PFSK-1 (cell line): ENCODE measurements around the gene NRXN3.

Source experiments
- FOXP2 ChIP-seq: optimal IDR thresholded peaks from 2 replicates; pipeline ENCODE3; 2011; ENCODE audit warnings: borderline replicate concordance, control low read depth, inconsistent platforms; ENCODE audit not compliant: insufficient read depth; ENCODE audit errors: extremely low read length, extremely low read depth
- POLR2AphosphoS5 ChIP-seq: IDR thresholded peaks from 2 replicates; pipeline ENCODE4 v1.6.1; 2012; ENCODE audit warnings: low read depth, mild to moderate bottlenecking, control low read depth, low read length, moderate library complexity
- SIN3A ChIP-seq: IDR thresholded peaks from 2 replicates; pipeline ENCODE4 v1.6.1; 2012; ENCODE audit warnings: mild to moderate bottlenecking, low read length, moderate library complexity, borderline replicate concordance; ENCODE audit not compliant: insufficient read depth
- TAF1 ChIP-seq: IDR thresholded peaks from 2 replicates; pipeline ENCODE4 v1.6.1; 2012; ENCODE audit warnings: low read length, control low read depth, borderline replicate concordance; ENCODE audit not compliant: insufficient read depth
- TF ChIP-seq, protein P1 (sequence below), 2 experiments: IDR thresholded peaks; 2 replicates each; pipeline versions ENCODE4 v1.6.1 to v1.8.0; 2011 to 2012; ENCODE audit warnings: low read depth in 2 of 2, low read length in 2 of 2, control low read depth in 1 of 2, inconsistent platforms in 1 of 2, mild to moderate bottlenecking in 1 of 2, moderate library complexity in 1 of 2; ENCODE audit not compliant: insufficient read depth in 1 of 2

Gene NRXN3

DNA sequence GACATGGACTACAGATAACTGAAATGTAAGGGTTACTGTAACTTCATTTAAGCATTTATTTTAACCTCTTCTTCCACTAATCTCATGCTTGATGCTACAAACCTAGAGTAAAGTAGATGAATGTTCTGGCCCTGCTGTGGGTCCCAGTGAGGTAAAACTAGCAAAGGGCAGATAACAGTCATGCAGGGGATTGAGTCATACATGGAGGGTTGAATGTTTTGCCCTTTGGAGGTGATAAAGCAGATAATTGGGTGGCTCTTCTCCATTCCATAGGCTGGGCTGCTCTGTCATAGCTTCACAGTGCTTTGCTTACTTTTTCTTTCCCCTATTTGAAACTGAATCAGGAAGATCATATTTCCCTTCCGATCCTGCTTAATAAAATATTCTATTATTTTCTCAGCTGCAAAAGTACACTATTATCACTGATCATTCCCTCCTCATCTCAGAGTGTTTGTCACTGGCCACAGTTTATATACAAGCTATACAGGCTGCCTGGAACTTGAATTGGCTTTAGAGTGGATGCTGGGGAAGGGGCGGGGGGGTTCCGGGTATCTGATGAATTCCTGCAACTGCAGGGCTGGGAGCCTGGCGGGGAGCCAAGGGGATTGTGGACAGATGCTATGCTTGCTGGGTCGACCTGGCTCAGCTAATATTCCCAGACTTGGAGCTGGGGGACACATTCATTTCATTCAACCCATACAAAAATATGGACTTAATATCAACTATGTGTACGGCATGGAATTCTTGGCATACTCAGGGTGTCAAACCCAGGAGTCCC, 235.1 kb downstream of the NRXN3 start:
- TF ChIP-seq POLR2AphosphoS5: no peak
- TF ChIP-seq, protein P1, sequence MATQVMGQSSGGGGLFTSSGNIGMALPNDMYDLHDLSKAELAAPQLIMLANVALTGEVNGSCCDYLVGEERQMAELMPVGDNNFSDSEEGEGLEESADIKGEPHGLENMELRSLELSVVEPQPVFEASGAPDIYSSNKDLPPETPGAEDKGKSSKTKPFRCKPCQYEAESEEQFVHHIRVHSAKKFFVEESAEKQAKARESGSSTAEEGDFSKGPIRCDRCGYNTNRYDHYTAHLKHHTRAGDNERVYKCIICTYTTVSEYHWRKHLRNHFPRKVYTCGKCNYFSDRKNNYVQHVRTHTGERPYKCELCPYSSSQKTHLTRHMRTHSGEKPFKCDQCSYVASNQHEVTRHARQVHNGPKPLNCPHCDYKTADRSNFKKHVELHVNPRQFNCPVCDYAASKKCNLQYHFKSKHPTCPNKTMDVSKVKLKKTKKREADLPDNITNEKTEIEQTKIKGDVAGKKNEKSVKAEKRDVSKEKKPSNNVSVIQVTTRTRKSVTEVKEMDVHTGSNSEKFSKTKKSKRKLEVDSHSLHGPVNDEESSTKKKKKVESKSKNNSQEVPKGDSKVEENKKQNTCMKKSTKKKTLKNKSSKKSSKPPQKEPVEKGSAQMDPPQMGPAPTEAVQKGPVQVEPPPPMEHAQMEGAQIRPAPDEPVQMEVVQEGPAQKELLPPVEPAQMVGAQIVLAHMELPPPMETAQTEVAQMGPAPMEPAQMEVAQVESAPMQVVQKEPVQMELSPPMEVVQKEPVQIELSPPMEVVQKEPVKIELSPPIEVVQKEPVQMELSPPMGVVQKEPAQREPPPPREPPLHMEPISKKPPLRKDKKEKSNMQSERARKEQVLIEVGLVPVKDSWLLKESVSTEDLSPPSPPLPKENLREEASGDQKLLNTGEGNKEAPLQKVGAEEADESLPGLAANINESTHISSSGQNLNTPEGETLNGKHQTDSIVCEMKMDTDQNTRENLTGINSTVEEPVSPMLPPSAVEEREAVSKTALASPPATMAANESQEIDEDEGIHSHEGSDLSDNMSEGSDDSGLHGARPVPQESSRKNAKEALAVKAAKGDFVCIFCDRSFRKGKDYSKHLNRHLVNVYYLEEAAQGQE (IDR thresholded peaks at IDR 0.05; ENCODE audit: insufficient read depth in 1 of 2, low read depth in 2 of 2, low read length in 2 of 2): no peak
- TF ChIP-seq FOXP2: no peak
- TF ChIP-seq SIN3A: no peak
- no peak for TF ChIP-seq TAF1

DNA sequence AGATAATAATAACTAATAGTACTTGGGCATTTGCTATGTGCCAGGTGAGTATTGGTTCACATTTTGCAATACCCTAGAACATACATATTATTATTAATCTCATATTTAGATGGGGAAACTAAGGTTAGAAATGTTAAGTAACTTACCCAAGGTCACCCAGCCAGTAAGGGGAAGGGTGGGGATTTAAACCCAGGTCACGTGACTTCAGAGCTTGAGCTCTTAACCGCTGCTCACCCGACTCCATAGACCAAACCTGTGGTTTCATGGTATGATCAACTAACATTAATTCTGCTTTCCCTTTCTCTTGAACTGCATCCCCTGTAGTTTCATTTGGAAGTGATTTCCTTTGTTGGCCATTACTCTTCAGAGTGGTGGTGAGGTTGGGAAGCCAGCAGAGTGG, 242.3 kb downstream of the NRXN3 start:
- no peak for TF ChIP-seq SIN3A
- no peak for TF ChIP-seq FOXP2
- no peak for TF ChIP-seq TAF1
- no peak for TF ChIP-seq POLR2AphosphoS5
- TF ChIP-seq, protein P1 (IDR thresholded peaks at IDR 0.05; ENCODE audit: insufficient read depth in 1 of 2, low read depth in 2 of 2, low read length in 2 of 2): no peak

DNA sequence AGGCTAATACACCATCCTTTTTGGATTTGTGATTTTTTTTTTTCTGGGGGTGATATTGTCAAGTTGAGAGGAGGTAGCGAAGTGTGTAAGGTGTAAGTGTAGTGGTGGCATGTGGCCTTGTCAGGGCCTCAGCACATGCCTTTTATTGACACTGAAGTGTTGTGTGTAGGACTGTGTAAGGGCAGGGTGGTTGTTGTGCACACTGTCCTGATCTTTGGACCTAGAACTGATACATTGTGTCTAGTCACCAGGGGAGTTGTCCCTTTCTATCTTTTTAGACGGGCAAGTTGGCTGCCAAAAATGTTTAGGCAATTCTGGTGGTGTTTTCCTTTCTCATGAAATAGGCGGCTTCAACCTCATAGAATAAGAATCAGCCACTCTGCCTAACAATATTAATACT, 244.0 kb downstream of the NRXN3 start:
- TF ChIP-seq POLR2AphosphoS5: no peak
- TF ChIP-seq FOXP2: no peak

DNA sequence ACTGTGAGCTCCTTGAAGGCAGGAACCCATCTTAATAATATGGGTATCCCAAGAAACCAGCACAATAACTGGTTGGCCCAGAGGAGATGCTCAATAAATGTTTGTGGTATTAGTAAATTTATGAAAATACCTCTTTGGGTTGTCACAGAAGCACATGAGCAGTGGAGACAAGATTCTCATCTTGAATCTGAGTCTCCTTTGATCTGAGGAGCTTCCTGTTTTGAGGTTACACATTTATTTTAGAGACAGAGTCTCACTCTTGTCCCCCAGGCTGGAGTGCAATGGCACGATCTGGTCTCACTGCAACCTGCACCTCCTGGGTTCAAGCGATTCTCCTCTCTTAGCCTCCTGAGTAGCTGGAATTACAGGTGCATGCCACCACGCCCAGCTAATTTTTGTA, 247.4 kb downstream of the NRXN3 start:
- TF ChIP-seq TAF1 (no peak), FOXP2 (no peak), POLR2AphosphoS5 (no peak), SIN3A (no peak)
- TF ChIP-seq, protein P1 (IDR thresholded peaks at IDR 0.05; ENCODE audit: insufficient read depth in 1 of 2, low read depth in 2 of 2, low read length in 2 of 2): no peak

DNA sequence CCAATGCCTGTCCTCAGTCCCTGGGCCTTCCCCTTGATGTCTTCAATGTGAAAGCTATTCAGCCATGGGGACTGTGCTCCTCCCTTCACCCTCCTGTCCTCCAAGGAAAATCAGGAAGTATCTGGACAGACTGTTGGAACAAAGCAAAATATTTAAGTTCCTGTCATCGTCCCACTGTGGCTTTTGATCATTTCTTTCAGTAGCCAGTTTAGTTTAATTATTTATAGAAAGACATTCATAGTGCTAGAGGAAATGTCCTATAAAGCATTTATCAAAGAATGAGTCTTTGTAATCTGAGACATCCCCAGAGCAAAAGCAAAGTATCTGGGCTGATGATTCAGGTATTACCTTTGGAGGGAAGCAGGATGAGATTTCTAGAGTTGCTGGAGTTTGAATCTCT, 254.1 kb downstream of the NRXN3 start:
- TF ChIP-seq FOXP2 (no peak), TAF1 (no peak), POLR2AphosphoS5 (no peak), SIN3A (no peak)
- TF ChIP-seq, protein P1 (IDR thresholded peaks at IDR 0.05; ENCODE audit: insufficient read depth in 1 of 2, low read depth in 2 of 2, low read length in 2 of 2): no peak
